Glomerular endothelial cell (primary cell): Measurements from ENCODE around the gene SEC23B. TPM values are rescaled to one million over a fixed set of nuclear protein-coding genes. Genes with fewer than 3 reads are reported as not detected.
"Not testable (repeated sequence)": the region's sequence is repeated elsewhere in the genome, so short reads cannot be mapped to it uniquely, and the experiment has no call there.

Experiments used
- DNase-seq: peaks from one replicate; pipeline ENCODE4 v3.0.0-alpha.2; 2011; ENCODE audit warnings: low read depth, low spot score; ENCODE audit errors: extremely low read depth
- total RNA-seq: library from RNA; depleted of rRNA; stranded (reverse); fragments of >200 nt; gene quantifications from 2 replicates; pipeline ENCODE4 v1.2.3, GENCODE V29; 2015

The SEC23B gene
- total RNA-seq, 1 donor from 2014 or later, result 41.4 TPM

DNA sequence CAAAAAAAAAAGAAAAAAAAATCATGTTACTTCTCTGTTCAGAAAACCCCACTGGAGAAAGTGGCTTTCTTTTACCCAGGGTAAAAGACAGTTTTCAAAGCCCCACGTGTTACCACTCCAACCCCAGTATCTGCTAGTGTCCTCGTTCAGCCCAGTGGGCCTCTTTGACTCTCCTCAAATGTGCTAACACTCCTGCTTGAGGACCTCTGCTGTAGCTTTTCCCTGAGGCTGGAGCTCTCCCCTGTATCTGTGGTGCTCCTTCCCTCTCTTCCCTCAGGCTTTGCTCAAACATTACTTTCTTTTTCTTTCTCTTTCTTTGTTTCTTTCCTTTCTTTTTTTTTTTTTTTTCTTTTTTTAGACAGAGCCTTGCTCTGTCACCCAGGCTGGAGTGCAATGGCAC is 15.3 kb downstream of the SEC23B start:
- no peak for DNase-seq

DNA sequence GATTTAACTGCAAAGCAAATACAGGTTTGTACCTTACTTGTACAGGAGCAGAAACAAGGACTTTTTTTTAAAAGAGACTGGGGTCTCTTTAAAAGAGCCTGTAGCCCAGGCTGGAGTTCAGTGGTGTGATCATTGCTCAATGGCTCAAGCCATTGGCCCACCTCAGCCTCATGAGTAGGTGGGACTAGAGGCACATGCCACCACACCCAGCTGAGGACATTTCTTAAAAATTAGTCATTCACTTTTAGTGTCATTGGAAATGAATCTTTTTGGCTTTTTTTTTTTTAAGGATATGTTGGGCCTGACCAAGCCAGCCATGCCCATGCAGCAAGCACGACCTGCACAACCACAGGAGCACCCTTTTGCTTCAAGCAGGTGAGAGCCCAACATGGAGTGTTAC is 16.9 kb downstream of the SEC23B start:
- no peak for DNase-seq

DNA sequence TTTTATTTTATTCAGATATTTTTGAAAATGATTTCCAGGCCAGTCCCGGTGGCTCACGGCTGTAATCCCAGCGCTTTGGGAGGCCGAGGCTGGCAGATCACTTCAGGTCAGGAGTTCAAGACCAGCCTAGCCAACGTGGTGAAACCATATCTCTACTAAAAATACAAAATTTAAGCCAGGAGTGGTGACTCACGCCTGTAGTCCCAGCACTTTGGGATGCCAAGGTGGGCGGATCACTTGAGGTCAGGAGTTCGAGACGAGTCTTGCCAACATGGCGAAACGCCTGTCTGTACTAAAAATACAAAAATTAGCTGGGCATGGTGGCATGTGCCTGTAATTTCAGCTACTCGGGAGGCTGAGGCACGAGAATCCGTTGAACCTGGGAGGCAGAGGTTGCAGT is 19.0 kb downstream of the SEC23B start:
- not testable (repeated sequence) for DNase-seq

- no peak for DNase-seq
These were observed 19.6 kb downstream of the SEC23B start for GRCh38 chr20:18527339-18527738.

GRCh38 chr20:18527836-18528235 is 20.1 kb downstream of the SEC23B start:
- DNase-seq, result no peak

GRCh38 chr20:18529041-18529440 is 21.3 kb downstream of the SEC23B start:
- DNase-seq, result no peak

GRCh38 chr20:18532626-18533025 is 24.9 kb downstream of the SEC23B start:
- DNase-seq, result no peak

DNA sequence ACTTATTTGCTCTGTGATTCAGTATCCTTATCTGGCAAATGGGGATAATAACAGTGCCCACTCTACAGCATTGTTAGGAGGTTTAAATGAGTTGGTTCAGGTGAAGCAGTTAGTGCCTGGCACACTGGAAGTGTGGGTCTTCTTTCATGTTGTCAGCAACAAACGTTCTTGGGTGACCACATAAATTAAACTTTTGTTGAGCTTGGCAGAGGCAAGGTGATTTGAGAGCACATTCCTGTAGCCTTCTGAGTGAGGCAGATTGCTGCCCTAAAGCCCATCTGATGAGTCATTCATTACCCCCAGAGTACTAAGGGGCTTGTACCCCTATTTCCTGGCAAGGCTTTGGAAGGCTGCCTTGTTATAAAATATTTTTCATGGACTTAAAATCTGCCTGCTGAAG is 25.8 kb downstream of the SEC23B start:
- no peak for DNase-seq

DNA sequence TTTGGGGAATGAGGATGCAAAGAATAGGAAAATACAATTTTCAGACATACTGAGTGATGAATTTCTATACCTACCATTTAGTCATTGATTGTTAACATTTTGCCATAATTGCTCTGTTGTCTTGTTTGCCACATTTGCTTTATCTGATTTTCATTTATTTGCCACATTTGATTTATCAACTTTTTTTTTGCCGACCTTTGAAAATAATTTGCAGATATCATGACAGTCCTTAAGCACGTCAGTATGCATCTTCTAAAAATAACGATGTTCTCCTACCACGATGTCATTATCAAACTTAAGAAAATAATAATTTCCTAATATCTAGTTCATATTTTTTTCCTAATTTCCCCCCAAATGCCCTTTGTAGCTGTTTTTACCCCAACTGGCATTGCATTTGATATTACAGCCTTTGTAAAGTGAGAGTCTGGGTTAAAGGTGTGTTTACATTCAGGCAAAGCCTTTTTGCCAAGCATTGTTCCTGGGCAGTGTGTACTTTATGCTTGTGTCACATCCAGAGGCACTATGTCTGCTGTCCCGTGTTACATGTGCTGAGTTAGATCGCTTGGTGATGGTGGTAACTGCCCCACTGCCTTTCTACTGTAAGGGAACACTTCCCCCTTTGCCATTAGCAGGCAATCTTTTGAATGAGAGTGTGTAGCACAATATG is 26.4 kb downstream of the SEC23B start:
- DNase-seq, result no peak

- DNase-seq, result no peak
These were observed 29.9 kb downstream of the SEC23B start for GRCh38 chr20:18537651-18538050.

GRCh38 chr20:18541741-18542140 is 34.0 kb downstream of the SEC23B start:
- DNase-seq, result no peak

- DNase-seq, result no peak
These were observed 35.5 kb downstream of the SEC23B start for GRCh38 chr20:18543216-18543615.

GRCh38 chr20:18543932-18544331 is 36.2 kb downstream of the SEC23B start:
- DNase-seq, result no peak

GRCh38 chr20:18545566-18545965 is 37.8 kb downstream of the SEC23B start:
- DNase-seq, result no peak

DNA sequence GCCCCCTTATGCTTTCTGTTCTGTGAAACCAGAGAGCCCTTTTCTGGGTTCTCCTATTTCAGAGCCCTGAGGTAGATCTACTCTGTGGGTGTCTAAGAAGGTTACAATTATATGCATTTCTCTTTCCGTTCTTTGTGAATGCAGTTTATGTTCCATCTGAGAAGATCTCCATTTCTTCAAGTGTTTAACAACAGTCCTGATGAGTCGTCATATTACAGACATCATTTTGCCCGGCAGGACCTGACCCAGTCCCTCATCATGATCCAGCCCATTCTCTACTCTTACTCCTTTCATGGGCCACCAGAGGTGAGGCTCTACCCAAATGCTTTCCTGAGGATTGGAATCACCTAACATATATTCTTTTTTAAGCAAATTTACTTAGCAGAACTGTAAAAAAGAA is 40.7 kb downstream of the SEC23B start:
- DNase-seq, result no peak

DNA sequence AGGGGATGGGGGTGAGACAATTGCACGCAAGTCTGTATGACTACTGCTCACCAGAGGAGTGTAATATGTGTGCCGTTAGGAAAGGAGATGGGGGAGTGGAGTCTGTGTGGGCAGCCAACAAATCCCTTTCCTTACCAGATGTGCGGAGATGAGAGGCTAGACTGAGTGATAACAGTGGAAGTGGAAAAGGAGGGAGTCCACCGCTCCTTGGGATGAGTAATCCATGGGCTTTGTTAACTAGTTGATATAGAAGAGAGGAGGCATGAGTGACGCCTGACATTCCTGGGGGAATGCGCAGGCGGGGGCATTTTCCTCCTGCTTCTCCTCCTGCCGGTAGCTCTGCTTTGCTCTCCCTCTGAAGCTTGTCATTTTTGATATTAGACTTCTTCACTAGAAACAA is 46.0 kb downstream of the SEC23B start:
- DNase-seq, result no peak

DNA sequence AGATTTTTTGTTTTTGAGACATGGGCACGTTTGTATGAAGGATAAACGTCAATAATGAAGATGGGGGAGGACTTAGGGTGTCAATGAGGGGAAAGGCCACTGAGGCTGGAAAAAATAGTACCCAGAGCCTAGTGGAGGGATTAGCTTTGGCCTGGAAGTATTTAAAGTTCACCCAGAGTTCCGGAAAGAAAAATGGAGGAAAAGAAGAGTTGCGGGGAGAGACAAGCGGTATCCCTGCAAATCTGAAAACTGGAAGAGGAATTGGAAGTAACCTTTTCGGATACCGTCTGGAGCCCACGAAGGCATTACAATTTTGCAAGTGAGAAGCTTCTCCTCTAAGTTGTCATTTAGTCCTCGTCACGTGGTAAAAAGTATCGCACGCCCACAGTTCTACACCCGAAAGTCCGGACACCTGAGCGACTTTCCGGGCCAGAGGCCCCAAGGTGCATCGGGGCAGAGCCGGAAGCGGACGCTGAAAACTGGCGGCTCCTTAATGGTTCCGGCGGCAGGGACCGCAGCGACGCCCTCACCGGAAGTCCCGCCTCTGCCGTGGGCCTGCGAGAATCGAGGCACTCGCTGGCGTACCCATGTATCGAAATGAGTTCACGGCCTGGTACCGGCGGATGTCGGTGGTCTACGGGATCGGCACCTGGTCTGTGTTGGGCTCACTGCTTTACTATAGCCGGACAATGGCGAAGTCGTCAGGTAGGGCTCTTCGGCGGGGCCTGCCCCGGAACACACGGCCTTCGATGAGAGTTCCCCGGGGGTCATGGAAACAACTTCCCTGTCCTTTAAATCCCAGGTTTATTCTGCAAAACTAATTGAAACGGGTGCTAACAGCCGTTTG is 59.4 kb downstream of the SEC23B start, which contains the start of gene SMIM26:
TSS of gene SMIM26 (plus strand) at position 541 of the 847 bp plus-strand sequence. CDS start at position 588, 47 bp downstream.
- peak; percentile 50 for DNase-seq

GRCh38 chr20:18567739-18568091 is 60.0 kb downstream of the SEC23B start:
- no peak for DNase-seq

GRCh38 chr20:18571009-18571408 is 63.3 kb downstream of the SEC23B start:
- no peak for DNase-seq

DNA sequence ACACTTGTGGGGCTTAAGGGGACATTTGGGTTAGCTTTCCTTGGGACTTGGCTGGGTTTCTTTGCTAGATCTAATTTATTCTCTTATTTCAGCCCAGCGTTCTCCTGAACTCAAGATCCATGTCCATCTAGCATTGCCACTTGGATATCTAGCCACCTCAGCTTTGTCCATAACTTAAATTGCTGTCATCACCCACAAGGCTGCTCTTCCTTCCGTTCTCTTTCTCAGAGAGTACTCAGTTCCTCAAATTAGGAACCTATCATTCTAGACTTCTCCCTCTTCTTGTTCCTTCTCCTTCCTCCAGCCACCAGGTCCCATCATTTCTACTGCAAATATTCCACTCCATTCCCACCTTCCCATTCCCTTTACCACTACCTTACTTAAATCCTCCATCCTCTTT is 63.8 kb downstream of the SEC23B start:
- DNase-seq, result no peak

- no peak for DNase-seq
These were observed 70.2 kb downstream of the SEC23B start for GRCh38 chr20:18577942-18578341.

DNA sequence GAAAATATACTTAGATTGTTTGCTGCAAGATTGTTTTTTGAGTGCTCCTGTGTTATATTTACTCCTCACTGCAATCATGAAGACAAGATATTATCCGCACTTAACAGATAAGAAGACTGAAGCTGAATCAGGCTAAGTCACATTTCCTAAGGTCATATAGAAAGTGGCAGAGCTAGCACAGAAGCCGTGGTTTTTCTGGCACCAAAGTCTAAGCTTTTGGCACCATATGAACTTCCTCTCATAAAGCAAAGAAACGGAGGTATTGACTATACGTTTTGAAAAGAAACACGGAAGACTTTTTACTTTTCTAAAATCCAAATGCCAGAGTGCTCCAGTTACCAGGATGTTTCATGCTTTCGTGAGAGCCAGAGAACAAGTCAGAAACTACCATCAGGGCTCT is 70.8 kb downstream of the SEC23B start:
- no peak for DNase-seq
